ENCODE data around the gene CPA5.

DNA sequence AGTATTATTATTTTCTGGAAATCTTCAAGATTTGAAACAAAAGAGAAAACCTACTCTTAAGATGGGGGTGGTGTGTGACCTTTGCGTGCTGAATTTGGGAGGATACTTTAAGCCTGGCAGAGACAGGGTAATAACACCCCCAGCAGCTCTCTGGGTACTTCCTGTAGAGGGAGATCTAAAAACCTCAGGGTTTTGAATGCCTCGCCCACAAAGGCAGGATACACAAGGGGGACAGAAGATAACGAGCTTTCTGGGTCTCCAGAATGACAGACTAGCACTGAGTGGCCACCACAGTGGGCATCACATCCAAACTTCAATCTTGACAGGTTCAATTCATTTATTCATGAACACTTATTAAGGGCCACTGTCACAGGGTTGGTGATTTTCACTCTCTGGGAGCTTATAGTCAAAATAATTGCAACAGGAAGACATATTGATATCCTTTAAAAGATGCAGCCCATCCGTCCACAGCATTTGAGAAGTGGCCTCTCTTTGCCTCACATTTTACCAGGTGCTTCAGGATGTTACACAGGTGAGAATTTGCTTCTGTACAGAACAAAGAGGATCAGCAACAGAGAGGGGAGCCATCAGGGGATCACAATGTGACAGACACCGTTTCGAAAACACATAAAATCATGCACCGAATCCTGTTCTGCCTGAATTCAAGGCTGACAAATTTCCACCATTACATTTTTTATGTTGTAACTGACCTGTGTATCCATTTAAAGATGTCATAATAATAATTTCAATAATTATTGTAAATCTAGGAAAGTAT lies 50.0 kb downstream of the CPA5 start:
- no peak for TF ChIP-seq POLR2A (IDR thresholded peaks at IDR 0.05)
- TF ChIP-seq, protein P1, sequence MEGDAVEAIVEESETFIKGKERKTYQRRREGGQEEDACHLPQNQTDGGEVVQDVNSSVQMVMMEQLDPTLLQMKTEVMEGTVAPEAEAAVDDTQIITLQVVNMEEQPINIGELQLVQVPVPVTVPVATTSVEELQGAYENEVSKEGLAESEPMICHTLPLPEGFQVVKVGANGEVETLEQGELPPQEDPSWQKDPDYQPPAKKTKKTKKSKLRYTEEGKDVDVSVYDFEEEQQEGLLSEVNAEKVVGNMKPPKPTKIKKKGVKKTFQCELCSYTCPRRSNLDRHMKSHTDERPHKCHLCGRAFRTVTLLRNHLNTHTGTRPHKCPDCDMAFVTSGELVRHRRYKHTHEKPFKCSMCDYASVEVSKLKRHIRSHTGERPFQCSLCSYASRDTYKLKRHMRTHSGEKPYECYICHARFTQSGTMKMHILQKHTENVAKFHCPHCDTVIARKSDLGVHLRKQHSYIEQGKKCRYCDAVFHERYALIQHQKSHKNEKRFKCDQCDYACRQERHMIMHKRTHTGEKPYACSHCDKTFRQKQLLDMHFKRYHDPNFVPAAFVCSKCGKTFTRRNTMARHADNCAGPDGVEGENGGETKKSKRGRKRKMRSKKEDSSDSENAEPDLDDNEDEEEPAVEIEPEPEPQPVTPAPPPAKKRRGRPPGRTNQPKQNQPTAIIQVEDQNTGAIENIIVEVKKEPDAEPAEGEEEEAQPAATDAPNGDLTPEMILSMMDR (IDR thresholded peaks at IDR 0.05): no peak

All from testis (tissue), 2 donors.